ENCODE measurements around the gene TDRD7. TPM values are rescaled to one million over a fixed set of nuclear protein-coding genes. Genes with fewer than 3 reads are reported as not detected.

TDRD7 gene
- total and polyA plus RNA-seq, 2 experiments from 2014 or later: 4.2 to 4.5 TPM

- no peak for DNase-seq (ENCODE audit: low read depth in 1 of 2, low spot score in 1 of 2)
- TF ChIP-seq CTCF (IDR thresholded peaks at IDR 0.05; ENCODE audit: low read depth, low read length): no peak
- Histone ChIP-seq H3K9me3 (ENCODE audit: low read depth) (no peaks in the 10 kb centered on the region), H3K36me3 (no peaks in the 10 kb centered on the region), H3K4me3 (no peak overlapping the region), H3K27me3 (no peaks in the 10 kb centered on the region), H3K4me1 (ENCODE audit: low read depth) (no peaks in the 10 kb centered on the region), H3K27ac (no peak overlapping the region)
These were observed 26.2 kb upstream of the TDRD7 start for GRCh38 chr9:97385626-97386264.

GRCh38 chr9:97386265-97386633 lies 25.6 kb upstream of the TDRD7 start:
- no peaks in the 10 kb centered on the region for H3K27me3 ChIP-seq
- H3K4me3 ChIP-seq: no peak overlapping the region
- no peaks in the 10 kb centered on the region for H3K4me1 ChIP-seq (ENCODE audit: low read depth)
- no peak for TF ChIP-seq CTCF (IDR thresholded peaks at IDR 0.05; ENCODE audit: low read depth, low read length)
- no peak overlapping the region for H3K27ac ChIP-seq
- H3K9me3 ChIP-seq (ENCODE audit: low read depth): no peaks in the 10 kb centered on the region
- H3K36me3 ChIP-seq: no peaks in the 10 kb centered on the region
- DNase-seq (ENCODE audit: low read depth in 1 of 2, low spot score in 1 of 2): no peak

- H3K4me3 ChIP-seq: no peak overlapping the region
- TF ChIP-seq CTCF (IDR thresholded peaks at IDR 0.05; ENCODE audit: low read depth, low read length): peak; percentile 100
- DNase-seq (ENCODE audit: low read depth in 1 of 2, low spot score in 1 of 2): peak; percentile 76 to 83
- H3K9me3 ChIP-seq (ENCODE audit: low read depth): no peaks in the 10 kb centered on the region
- no peaks in the 10 kb centered on the region for H3K36me3 ChIP-seq
- no peaks in the 10 kb centered on the region for H3K27me3 ChIP-seq
- no peaks in the 10 kb centered on the region for H3K4me1 ChIP-seq (ENCODE audit: low read depth)
- no peak overlapping the region for H3K27ac ChIP-seq
These were observed 25.0 kb upstream of the TDRD7 start for GRCh38 chr9:97386733-97387503.

- H3K27me3 ChIP-seq: no peaks in the 10 kb centered on the region
- no peaks in the 10 kb centered on the region for H3K9me3 ChIP-seq (ENCODE audit: low read depth)
- no peak overlapping the region for H3K27ac ChIP-seq
- H3K36me3 ChIP-seq: no peaks in the 10 kb centered on the region
- no peak overlapping the region for H3K4me3 ChIP-seq
- TF ChIP-seq CTCF (IDR thresholded peaks at IDR 0.05; ENCODE audit: low read depth, low read length): no peak
- H3K4me1 ChIP-seq (ENCODE audit: low read depth): no peaks in the 10 kb centered on the region
- DNase-seq (ENCODE audit: low read depth in 1 of 2, low spot score in 1 of 2): no peak
These were observed 24.4 kb upstream of the TDRD7 start for GRCh38 chr9:97387504-97387886.

GRCh38 chr9:97387936-97388684 lies 23.8 kb upstream of the TDRD7 start:
- Histone ChIP-seq H3K27ac (no peak overlapping the region), H3K27me3 (no peaks in the 10 kb centered on the region), H3K9me3 (ENCODE audit: low read depth) (no peaks in the 10 kb centered on the region), H3K4me1 (ENCODE audit: low read depth) (no peaks in the 10 kb centered on the region), H3K36me3 (no peaks in the 10 kb centered on the region), H3K4me3 (no peak overlapping the region)
- TF ChIP-seq CTCF (IDR thresholded peaks at IDR 0.05; ENCODE audit: low read depth, low read length): no peak
- DNase-seq (ENCODE audit: low read depth in 1 of 2, low spot score in 1 of 2): no peak

All from cardiac muscle cell (in vitro differentiated cells and primary cell).